GM23338 (cell line): ENCODE results near the gene ZAP70. TPM values are rescaled to one million over a fixed set of nuclear protein-coding genes. Genes with fewer than 3 reads are reported as not detected.

Experiments
- ATAC-seq: fragments of 200-7000 bp; cut with Tn5 transposase; 3 replicates; pipeline ENCODE4 v1.9.1; 2020
- DNase-seq: peaks from one replicate; pipeline ENCODE4 v3.0.0-alpha.2; 2015; ENCODE audit warnings: low spot score
- H2AFZ ChIP-seq: fragments of 200-600 bp; sonication (generic); 2 replicates; pipeline ENCODE4 v1.8.0; 2016; ENCODE audit warnings: antibody characterized with exemption, mild to moderate bottlenecking, moderate library complexity
- H3F3A ChIP-seq: fragments of 200-600 bp; sonication (generic); replicated peaks from 2 replicates; pipeline ENCODE4 v1.8.0; 2017; ENCODE audit warnings: antibody characterized with exemption, mixed run types, low read depth
- H3K27ac ChIP-seq: fragments of 200-600 bp; sonication (generic); 2 replicates; pipeline ENCODE4 v1.6.1; 2016; ENCODE audit warnings: low read depth
- H3K27me3 ChIP-seq: fragments of 200-600 bp; sonication (generic); 2 replicates; pipeline ENCODE4 v1.8.0; 2016; ENCODE audit warnings: mild to moderate bottlenecking, mixed run types, moderate library complexity; ENCODE audit not compliant: insufficient read depth
- H3K36me3 ChIP-seq: fragments of 200-600 bp; sonication (generic); 2 replicates; pipeline ENCODE4 v1.8.0; 2016; ENCODE audit warnings: mild to moderate bottlenecking; ENCODE audit not compliant: insufficient read depth
- H3K4me1 ChIP-seq: fragments of 200-600 bp; sonication (generic); 2 replicates; pipeline ENCODE4 v1.8.0; 2016; ENCODE audit warnings: mild to moderate bottlenecking, moderate library complexity; ENCODE audit not compliant: insufficient read depth
- H3K4me2 ChIP-seq: fragments of 200-600 bp; sonication (generic); 2 replicates; pipeline ENCODE4 v1.7.1; 2017; ENCODE audit warnings: mixed run types
- H3K4me3 ChIP-seq: fragments of 200-600 bp; sonication (generic); 2 replicates; pipeline ENCODE4 v1.6.1; 2016; ENCODE audit warnings: mixed run types
- H3K79me2 ChIP-seq: fragments of 200-600 bp; sonication (generic); replicated peaks from 2 replicates; pipeline ENCODE4 v1.8.0; 2017; ENCODE audit warnings: mild to moderate bottlenecking; ENCODE audit not compliant: insufficient read depth
- H3K9me2 ChIP-seq: fragments of 200-600 bp; sonication (generic); 2 replicates; pipeline ENCODE4 v1.8.0; 2017; ENCODE audit not compliant: insufficient read depth
- H4K20me1 ChIP-seq: fragments of 200-600 bp; sonication (generic); replicated peaks from 2 replicates; pipeline ENCODE4 v1.8.0; 2017; ENCODE audit warnings: mild to moderate bottlenecking; ENCODE audit not compliant: insufficient read depth
- H3K27ac Mint-ChIP-seq: 2 replicates; pipeline ENCODE4 v1.8.0; 2020; ENCODE audit warnings: inconsistent platforms, mild to moderate bottlenecking, moderate library complexity, mixed read lengths
- H3K27me3 Mint-ChIP-seq: 3 replicates; pipeline ENCODE4 v1.8.0; 2022; ENCODE audit warnings: low read depth, mild to moderate bottlenecking, moderate library complexity, mixed read lengths, inconsistent platforms; ENCODE audit not compliant: insufficient read depth, poor library complexity
- H3K36me3 Mint-ChIP-seq: 3 replicates; pipeline ENCODE4 v1.8.0; 2021; ENCODE audit warnings: low read depth, mild to moderate bottlenecking, inconsistent platforms, moderate library complexity, mixed read lengths
- H3K4me1 Mint-ChIP-seq: 3 replicates; pipeline ENCODE4 v1.8.0; 2020; ENCODE audit warnings: mild to moderate bottlenecking, inconsistent platforms, mixed read lengths
- H3K4me3 Mint-ChIP-seq: 3 replicates; pipeline ENCODE4 v1.8.0; 2021; ENCODE audit warnings: moderate library complexity, mild to moderate bottlenecking, inconsistent platforms, mixed read lengths
- H3K9me3 Mint-ChIP-seq: 3 replicates; pipeline ENCODE4 v1.8.0; 2020; ENCODE audit warnings: moderate library complexity, mild to moderate bottlenecking, inconsistent platforms, mixed read lengths
- CREB1 ChIP-seq: fragments of 250-450 bp; sonication (Bioruptor Pico); IDR thresholded peaks from 2 replicates; pipeline ENCODE4 v1.5.0; 2020; ENCODE audit warnings: low read depth, mild to moderate bottlenecking, moderate library complexity
- ETS1 ChIP-seq: IDR thresholded peaks from 2 replicates; pipeline ENCODE4 v1.6.1; 2016; ENCODE audit warnings: antibody characterized with exemption
- EZH2 ChIP-seq: fragments of 200-600 bp; sonication (generic); IDR thresholded peaks from one replicate; pipeline ENCODE4 v1.8.0; 2017; ENCODE audit warnings: antibody characterized with exemption, mild to moderate bottlenecking, low read depth; ENCODE audit not compliant: unreplicated experiment
- EZH2phosphoT487 ChIP-seq: fragments of 200-600 bp; sonication (generic); IDR thresholded peaks from one replicate; pipeline ENCODE4 v1.8.1; 2018; ENCODE audit warnings: antibody characterized with exemption; ENCODE audit not compliant: unreplicated experiment
- JUNB ChIP-seq: IDR thresholded peaks from one replicate; pipeline ENCODE4 v1.6.1; 2016; ENCODE audit warnings: antibody characterized with exemption; ENCODE audit not compliant: unreplicated experiment
- NANOG ChIP-seq: IDR thresholded peaks from 2 replicates; pipeline ENCODE4 v1.6.1; 2016; ENCODE audit warnings: antibody characterized with exemption, borderline replicate concordance
- POLR2AphosphoS5 ChIP-seq: IDR thresholded peaks from 2 replicates; pipeline ENCODE4 v1.6.1; 2016; ENCODE audit warnings: antibody characterized with exemption, low read depth
- REST ChIP-seq: IDR thresholded peaks from one replicate; pipeline ENCODE4 v1.6.1; 2018; ENCODE audit warnings: antibody characterized with exemption; ENCODE audit not compliant: unreplicated experiment
- STAT1 ChIP-seq: IDR thresholded peaks from one replicate; pipeline ENCODE4 v1.6.1; 2016; ENCODE audit warnings: antibody characterized with exemption; ENCODE audit not compliant: unreplicated experiment
- ZNF331 ChIP-seq: fragments of 250-450 bp; sonication (Bioruptor Pico); IDR thresholded peaks from 2 replicates; pipeline ENCODE4 v1.5.0; 2020; ENCODE audit warnings: low read depth, mild to moderate bottlenecking, moderate library complexity
- polyA plus RNA-seq: library from polyadenylated mRNA; unstranded; fragments of >200 nt; fragmentation: Nextera tagmentation; extraction: Ambion mirVana; gene quantifications from 2 replicates; pipeline ENCODE4 v1.2.1, GENCODE V29; 2016
- total RNA-seq: library from RNA; depleted of rRNA; stranded (reverse); fragments of >200 nt; shearing (Covaris generic); gene quantifications from 2 replicates; pipeline ENCODE4 v1.2.3, GENCODE V29; 2014

ZAP70 gene
- total and polyA plus RNA-seq, 2 experiments from 2014 or later, result 0.42 TPM; not detected in 1

GRCh38 chr2:97730245-97730644 is 16.9 kb downstream of the ZAP70 start:
- no peaks in the 10 kb centered on the region for H4K20me1 ChIP-seq
- ATAC-seq (no peak), DNase-seq (no peak)
- Mint-ChIP-seq H3K4me1 (no peaks in the 10 kb centered on the region; the same call in 2 of the 3 replicates), H3K36me3 (no peaks in the 10 kb centered on the region; the same call in 2 of the 3 replicates), H3K4me3 (no peak overlapping the region), H3K9me3 (peaks cover 5% of the 10 kb centered on the region; the same call in 1 of the 3 replicates), H3K27me3 (peaks cover 6% of the 10 kb centered on the region), H3K27ac (no peak overlapping the region)
- H3K9me2 ChIP-seq, result no peaks in the 10 kb centered on the region
- H2AFZ ChIP-seq, result no peak overlapping the region
- H3K36me3 ChIP-seq, result no peaks in the 10 kb centered on the region
- no peaks in the 10 kb centered on the region for H3K79me2 ChIP-seq
- H3K27ac ChIP-seq, result no peak overlapping the region
- no peaks in the 10 kb centered on the region for H3K4me1 ChIP-seq
- H3K4me3 ChIP-seq, result no peak overlapping the region
- no peaks in the 10 kb centered on the region for H3F3A ChIP-seq
- peak; percentile 88 for TF ChIP-seq ZNF331 (CRISPR knock-in tag)
- no peak for TF ChIP-seq ETS1
- no peaks in the 10 kb centered on the region for H3K27me3 ChIP-seq
- H3K4me2 ChIP-seq, result no peak overlapping the region

GRCh38 chr2:97731274-97732020 is 18.1 kb downstream of the ZAP70 start:
- Histone ChIP-seq H3K9me2 (no peaks in the 10 kb centered on the region), H2AFZ (no peak overlapping the region), H3F3A (no peaks in the 10 kb centered on the region), H3K79me2 (no peaks in the 10 kb centered on the region), H3K27me3 (no peaks in the 10 kb centered on the region), H4K20me1 (no peaks in the 10 kb centered on the region), H3K27ac (no peak overlapping the region), H3K4me2 (no peak overlapping the region), H3K36me3 (no peaks in the 10 kb centered on the region), H3K4me3 (no peak overlapping the region), H3K4me1 (no peaks in the 10 kb centered on the region)
- DNase-seq (no peak), ATAC-seq (no peak)
- H3K9me3 Mint-ChIP-seq, result peaks cover 5% of the 10 kb centered on the region; the same call in 1 of the 3 replicates
- H3K4me3 Mint-ChIP-seq, result no peak overlapping the region
- H3K36me3 Mint-ChIP-seq, result no peaks in the 10 kb centered on the region; the same call in 2 of the 3 replicates
- peaks cover 6% of the 10 kb centered on the region for H3K27me3 Mint-ChIP-seq
- H3K27ac Mint-ChIP-seq, result no peak overlapping the region
- H3K4me1 Mint-ChIP-seq, result no peaks in the 10 kb centered on the region; the same call in 2 of the 3 replicates
- no peak for TF ChIP-seq CREB1 (CRISPR knock-in tag)
- no peak for TF ChIP-seq EZH2phosphoT487
- TF ChIP-seq POLR2AphosphoS5, result no peak
- no peak for TF ChIP-seq ZNF331 (CRISPR knock-in tag)
- no peak for TF ChIP-seq STAT1
- no peak for TF ChIP-seq REST
- no peak for TF ChIP-seq ETS1
- TF ChIP-seq NANOG, result no peak
- no peak for TF ChIP-seq EZH2
- TF ChIP-seq JUNB, result no peak
